Heart right ventricle (tissue), 16 donors: ENCODE measurements around the gene DSCAM. TPM values are rescaled to one million over a fixed set of nuclear protein-coding genes. Genes with fewer than 3 reads are reported as not detected.

Experiments used
- ATAC-seq, 8 donors: fragments of 200-7000 bp; cut with Tn5 transposase; one replicate each; pipeline ENCODE4 v1.9.1; 2020; ENCODE audit warnings: mild to moderate bottlenecking in 8 of 8, moderate library complexity in 8 of 8, moderate number of reproducible peaks in 1 of 8
- DNase-seq, 2 donors: peaks; one replicate each; pipeline ENCODE4 v3.0.0-alpha.2; 2020
- H3K27ac ChIP-seq, 10 donors: fragments of 200-600 bp; sonication (generic) in 2 of 10; one replicate each; pipeline versions ENCODE4 v1.5.0 to v1.8.0; 2020 to 2022; ENCODE audit warnings: mild to moderate bottlenecking in 3 of 10
- H3K27me3 ChIP-seq, 7 donors: fragments of 200-600 bp; one replicate each; pipeline ENCODE4 v1.8.0; 2021 to 2022; ENCODE audit warnings: mild to moderate bottlenecking in 2 of 7
- H3K36me3 ChIP-seq, 9 donors: fragments of 200-600 bp; sonication (generic) in 1 of 9; one replicate each; pipeline versions ENCODE4 v1.5.0 to v1.8.0; 2020 to 2022; ENCODE audit warnings: mild to moderate bottlenecking in 2 of 9
- H3K4me1 ChIP-seq, 9 donors: fragments of 200-600 bp; sonication (generic) in 1 of 9; one replicate each; pipeline versions ENCODE4 v1.5.0 to v1.8.0; 2020 to 2022; ENCODE audit warnings: mild to moderate bottlenecking in 4 of 9
- H3K4me3 ChIP-seq, 10 donors: fragments of 200-600 bp; sonication (generic) in 2 of 10; one replicate each; pipeline versions ENCODE4 v1.5.0 to v1.8.0; 2020 to 2022; ENCODE audit warnings: mild to moderate bottlenecking in 7 of 10, moderate library complexity in 2 of 10
- H3K9me3 ChIP-seq, 11 donors: fragments of 200-600 bp in 10 of 11; sonication (generic) in 2 of 11; one replicate each; pipeline versions ENCODE4 v1.5.0 to v1.8.0; 2013 to 2022; ENCODE audit warnings: mild to moderate bottlenecking in 2 of 11, control low read depth in 1 of 11, moderate library complexity in 1 of 11
- CTCF ChIP-seq, 9 donors: fragments of 200-600 bp; sonication (generic) in 2 of 9; IDR thresholded peaks; one replicate each; pipeline versions ENCODE4 v1.5.0 to v1.8.0; 2021 to 2022; ENCODE audit warnings: antibody characterized with exemption in 9 of 9, mild to moderate bottlenecking in 5 of 9, moderate library complexity in 1 of 9
- WGBS, 2 donors: extraction: QIAGEN DNeasy Blood & Tissue Kit; methylation state at CpG; one replicate each; pipeline ENCODE4 v1.1.7; 2013; ENCODE audit warnings: inconsistent platforms in 1 of 2; 5-methylcytosine and 5-hydroxymethylcytosine counted together
- intact Hi-C, 10 donors: fragments of 100-400 bp; cut with DNase I; formaldehyde crosslinking; loops; one replicate each; pipeline versions ENCODE4 v1.11.1 to v1.14.2; 2022
- polyA plus RNA-seq, 2 donors: library from polyadenylated mRNA; stranded (reverse); fragments of 200-250 nt; gene quantifications; one replicate each; pipeline ENCODE4 v1.2.3, GENCODE V29; 2013
- total RNA-seq, 10 donors: library from RNA; stranded (reverse); fragmentation: NEBNext Ultra II Directional in 3 of 10; extraction: Animal tissue kit (Norgen Biotek cat#: 25700) in 3 of 10; gene quantifications; one replicate each; pipeline versions ENCODE4 v1.2.1 to v1.2.4, GENCODE V29; 2021 to 2023
- donor health status: Arrhythmogenic right ventricular cardiomyopathy.
- donor health status: ischemic (EF 13 %, LVEDD 7.1; RV severe dilation, severe dysfunction).
- donor health status: healthy with polysubstance abuse.
- donor health status: DM: no; HTN: yes; CAD: no.
- donor health status: DM: no; HTN: no; CAD: no.
- donor health status: ischemic (EF 25% LVEDD 6.9; RV normal size, moderate dysfunction).
- donor health status: ischemic (EF 25% LVEDD 5.7; RV mildly dilated, moderate dysfunction).
- donor health status: healthy.
- donor health status: DM: yes; HTN: yes; CAD: no.
- donor health status: Ischemic cardiomyopathy.
- donor health status: ischemic (EF 35%, LVEDD 5.7; RV mildly dilated, moderate dysfunction).
- donor health status: nonischemic (EF 11% LVEDD 7.7; RV severe dilation, severe dysfunction).
- donor health status: DM: yes; HTN: yes; CAD: no.
- donor health status: PGD.
- donor health status: ischemic (EF 29% LVEDD 5.4; RV normal size, mild dysfunction).
- donor health status: nonischemic (EF 23%, LVEDD 6.1; RV moderate dilation, normal function).

The DSCAM gene
- total and polyA plus RNA-seq, 12 donors, result 0.03 to 0.04 TPM; not detected in 10

DNA sequence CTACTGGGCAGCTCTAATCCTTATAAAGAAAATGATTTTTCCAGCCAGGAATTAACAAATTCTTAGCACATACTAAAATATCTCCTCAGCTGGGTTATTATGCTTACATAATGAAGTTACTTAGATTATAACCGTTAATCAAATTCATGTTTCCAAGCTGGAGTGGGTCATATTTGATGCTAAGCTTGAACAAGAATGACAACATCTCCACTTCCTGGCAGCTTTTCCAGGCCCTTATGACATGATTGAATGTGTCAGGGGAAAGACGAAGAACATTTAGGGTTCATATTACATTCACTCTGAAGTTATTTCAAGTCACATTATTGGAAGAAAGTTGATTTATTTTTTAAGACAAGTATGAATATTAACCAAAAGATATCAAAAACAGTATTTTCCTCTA is 646.0 kb downstream of the DSCAM start:
- peaks cover 0 to 7% (median 0%) of the 10 kb centered on the region in 9 donors for H3K4me1 ChIP-seq
- WGBS, 2 donors, result 15 to 25% methylated on average over 2 of the region's 2 CpGs
- H3K36me3 ChIP-seq, result no peaks in the 10 kb centered on the region
- no peak for ATAC-seq
- H3K27me3 ChIP-seq, result no peaks in the 10 kb centered on the region
- H3K4me3 ChIP-seq, result no peak overlapping the region
- DNase-seq, result no peak
- H3K27ac ChIP-seq, result no peak overlapping the region
- TF ChIP-seq CTCF (IDR thresholded peaks at IDR 0.05), result no peak
- H3K9me3 ChIP-seq, result peaks cover 0 to 11% (median 0%) of the 10 kb centered on the region in 11 donors
- intact Hi-C loops, result no loop called here

GRCh38 chr21:40200126-40200525 is 646.8 kb downstream of the DSCAM start:
- TF ChIP-seq CTCF (IDR thresholded peaks at IDR 0.05), result no peak
- WGBS, 2 donors, result 85% methylated on average over 1 of the region's 1 CpG
- Histone ChIP-seq H3K27me3 (no peaks in the 10 kb centered on the region), H3K36me3 (no peaks in the 10 kb centered on the region), H3K27ac (no peak overlapping the region), H3K4me1 (peaks cover 0 to 7% (median 0%) of the 10 kb centered on the region in 9 donors), H3K9me3 (peaks cover 0 to 11% (median 0%) of the 10 kb centered on the region in 11 donors), H3K4me3 (no peak overlapping the region)
- DNase-seq (no peak), ATAC-seq (no peak)
- intact Hi-C loops, result no loop called here

DNA sequence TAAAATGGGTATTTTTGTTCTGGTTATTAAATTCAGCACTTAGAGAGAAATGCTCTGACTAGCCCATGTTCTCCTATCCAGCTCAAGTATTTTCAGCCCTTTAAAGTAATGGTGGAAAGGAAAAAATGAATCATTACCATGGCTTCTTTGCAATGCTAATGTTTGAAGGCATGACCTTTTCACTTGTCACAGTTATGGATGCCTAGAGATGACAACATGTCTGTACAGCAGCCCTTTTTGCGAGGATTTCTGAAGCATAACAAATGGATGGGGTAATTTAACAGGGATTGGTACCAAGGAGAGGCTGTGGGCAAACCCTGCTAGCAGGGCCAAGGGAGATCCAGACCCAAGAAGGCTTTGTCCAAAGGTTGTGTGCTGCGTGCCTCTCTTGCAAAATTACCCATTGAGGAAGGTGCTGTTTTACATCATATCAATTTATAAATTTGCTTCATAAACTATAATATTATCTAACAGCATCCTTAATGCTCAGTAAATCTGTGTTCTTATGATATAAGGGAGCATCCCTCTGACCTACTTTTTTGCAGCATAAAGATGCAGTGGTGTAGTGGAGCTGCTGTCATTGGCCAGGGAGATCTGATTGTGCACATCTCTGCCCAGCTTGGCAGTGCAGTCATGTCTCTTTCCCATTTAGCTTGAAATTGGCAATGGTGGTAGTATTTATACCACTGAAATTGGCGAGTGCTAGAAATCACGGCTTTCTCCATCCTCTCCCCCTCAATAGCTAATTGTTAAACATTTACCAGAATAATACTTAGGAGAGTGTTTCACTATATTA is 652.6 kb downstream of the DSCAM start:
- H3K36me3 ChIP-seq, result no peaks in the 10 kb centered on the region
- intact Hi-C loops, result no loop called here
- ATAC-seq (no peak), DNase-seq (no peak)
- H3K4me3 ChIP-seq, result no peak overlapping the region
- H3K27ac ChIP-seq, result no peak overlapping the region
- no peak for TF ChIP-seq CTCF (IDR thresholded peaks at IDR 0.05)
- 66 to 81% methylated on average over 4 of the region's 4 CpGs for WGBS, 2 donors
- peaks cover 0 to 7% (median 0%) of the 10 kb centered on the region in 9 donors for H3K4me1 ChIP-seq
- peaks cover 0 to 4% (median 0%) of the 10 kb centered on the region in 7 donors for H3K27me3 ChIP-seq
- peaks cover 0 to 26% (median 0%) of the 10 kb centered on the region in 11 donors for H3K9me3 ChIP-seq

- peaks cover 0 to 17% (median 0%) of the 10 kb centered on the region in 11 donors for H3K9me3 ChIP-seq
- H3K27ac ChIP-seq, result no peak overlapping the region
- H3K36me3 ChIP-seq, result no peaks in the 10 kb centered on the region
- 84 to 85% methylated on average over 3 of the region's 3 CpGs for WGBS, 2 donors
- intact Hi-C loops, result no loop called here
- no peak for TF ChIP-seq CTCF (IDR thresholded peaks at IDR 0.05)
- peaks cover 0 to 4% (median 0%) of the 10 kb centered on the region in 7 donors for H3K27me3 ChIP-seq
- no peak overlapping the region for H3K4me3 ChIP-seq
- peaks cover 0 to 6% (median 0%) of the 10 kb centered on the region in 9 donors for H3K4me1 ChIP-seq
- ATAC-seq, result no peak
- DNase-seq, result no peak
These were observed 655.3 kb downstream of the DSCAM start for GRCh38 chr21:40191616-40192015.
